CD4-positive, CD25-positive, alpha-beta regulatory T cell (primary cell): ENCODE measurements around the gene RSPH6A. TPM values are rescaled to one million over a fixed set of nuclear protein-coding genes. Genes with fewer than 3 reads are reported as not detected.

ENCODE experiments used
- ATAC-seq, 2 donors: fragments of 150-1000 bp; cut with Tn5 transposase; one replicate each; pipeline ENCODE4 v1.10.0; 2021; ENCODE audit warnings: low read depth in 2 of 2, moderate number of reproducible peaks in 2 of 2, moderate library complexity in 1 of 2
- DNase-seq, 3 donors: peaks; one replicate each; pipeline versions ENCODE4 v3.0.0 to v3.0.0-alpha.2; 2012 to 2022; ENCODE audit warnings: mixed read lengths in 1 of 3
- H3K27ac ChIP-seq: one replicate; pipeline ENCODE4 v1.7.0; 2013; ENCODE audit warnings: mild to moderate bottlenecking, low read length; ENCODE audit not compliant: insufficient read depth, poor library complexity, severe bottlenecking
- H3K27me3 ChIP-seq: one replicate; pipeline ENCODE4 v1.7.0; 2013; ENCODE audit warnings: low read length; ENCODE audit not compliant: control insufficient read depth, insufficient read depth
- H3K36me3 ChIP-seq: one replicate; pipeline ENCODE4 v1.7.0; 2013; ENCODE audit warnings: mild to moderate bottlenecking, low read length, moderate library complexity; ENCODE audit not compliant: control insufficient read depth, insufficient read depth
- H3K4me1 ChIP-seq: 2 replicates; pipeline ENCODE4 v1.7.0; 2013; ENCODE audit warnings: mild to moderate bottlenecking, low read length; ENCODE audit not compliant: insufficient read depth, control insufficient read depth, poor library complexity, severe bottlenecking
- H3K4me3 ChIP-seq: one replicate; pipeline ENCODE4 v1.7.0; 2013; ENCODE audit warnings: low read depth, mild to moderate bottlenecking, low read length, moderate library complexity
- H3K9me3 ChIP-seq, 2 experiments: 1 replicate in 1 of 2; 2 replicates in 1 of 2; pipeline ENCODE4 v1.7.0; 2013; ENCODE audit warnings: low read length in 2 of 2, mild to moderate bottlenecking in 1 of 2, moderate library complexity in 1 of 2; ENCODE audit not compliant: control insufficient read depth in 2 of 2
- H3K27ac Mint-ChIP-seq, 3 donors: one replicate each; pipeline ENCODE4 v1.8.0; 2020 to 2022; ENCODE audit warnings: mild to moderate bottlenecking in 3 of 3, mixed read lengths in 3 of 3, moderate library complexity in 2 of 3
- H3K27me3 Mint-ChIP-seq: one replicate; pipeline ENCODE4 v1.8.0; 2022; ENCODE audit warnings: mild to moderate bottlenecking, mixed read lengths
- H3K36me3 Mint-ChIP-seq: one replicate; pipeline ENCODE4 v1.8.0; 2020; ENCODE audit warnings: mixed read lengths
- H3K4me1 Mint-ChIP-seq, 4 donors: one replicate each; pipeline ENCODE4 v1.8.0; 2020 to 2022; ENCODE audit warnings: mixed read lengths in 4 of 4, mild to moderate bottlenecking in 1 of 4
- H3K4me3 Mint-ChIP-seq, 4 donors: one replicate each; pipeline ENCODE4 v1.8.0; 2020 to 2022; ENCODE audit warnings: mild to moderate bottlenecking in 4 of 4, mixed read lengths in 4 of 4, moderate library complexity in 3 of 4
- H3K9me3 Mint-ChIP-seq, 7 donors: one replicate each; pipeline ENCODE4 v1.8.0; 2020 to 2022; ENCODE audit warnings: mixed read lengths in 7 of 7, mild to moderate bottlenecking in 3 of 7, moderate library complexity in 2 of 7
- polyA plus RNA-seq, 4 donors: library from polyadenylated mRNA; unstranded; fragments of 300-500 nt; fragmentation: Illumina TruSeq; gene quantifications; one replicate each; pipeline ENCODE4 v1.2.3, GENCODE V29; 2021
- total RNA-seq: library from RNA; stranded (reverse); gene quantifications from one replicate; pipeline ENCODE4 v1.2.3, GENCODE V29; 2022

The RSPH6A gene
- total and polyA plus RNA-seq, 5 donors from 2014 or later: 0.20 TPM; not detected in 4

- ATAC-seq (no peak), DNase-seq (no peak)
- no peaks in the 10 kb centered on the region for H3K27me3 Mint-ChIP-seq
- Histone ChIP-seq H3K4me3 (no peak overlapping the region), H3K27me3 (no peaks in the 10 kb centered on the region), H3K27ac (no peak overlapping the region), H3K4me1 (peaks cover 18% of the 10 kb centered on the region), H3K36me3 (peaks cover 12% of the 10 kb centered on the region), H3K9me3 (no peaks in the 10 kb centered on the region)
- no peak overlapping the region for H3K4me3 Mint-ChIP-seq
- H3K27ac Mint-ChIP-seq: no peak overlapping the region
- peaks cover 11% of the 10 kb centered on the region for H3K36me3 Mint-ChIP-seq
- no peaks in the 10 kb centered on the region for H3K9me3 Mint-ChIP-seq
- peaks cover 0 to 9% (median 3%) of the 10 kb centered on the region in 4 donors for H3K4me1 Mint-ChIP-seq
These were observed 4.7 kb upstream of the RSPH6A start for GRCh38 chr19:45819769-45820168.

- H3K9me3 ChIP-seq: no peaks in the 10 kb centered on the region
- H3K9me3 Mint-ChIP-seq: no peaks in the 10 kb centered on the region
- ATAC-seq: no peak
- peaks cover 6% of the 10 kb centered on the region for H3K36me3 ChIP-seq
- no peaks in the 10 kb centered on the region for H3K27me3 ChIP-seq
- H3K4me3 Mint-ChIP-seq: no peak overlapping the region
- H3K4me1 Mint-ChIP-seq: peaks cover 0 to 9% (median 3%) of the 10 kb centered on the region in 4 donors
- peak overlapping the region in 2 of 3 donors; percentile 38 to 47 for H3K27ac Mint-ChIP-seq
- no peak for DNase-seq
- H3K27me3 Mint-ChIP-seq: no peaks in the 10 kb centered on the region
- no peak overlapping the region for H3K4me3 ChIP-seq
- peaks cover 18% of the 10 kb centered on the region for H3K4me1 ChIP-seq
- no peak overlapping the region for H3K27ac ChIP-seq
- H3K36me3 Mint-ChIP-seq: peaks cover 4% of the 10 kb centered on the region
These were observed 2.7 kb upstream of the RSPH6A start for GRCh38 chr19:45817725-45818301.

GRCh38 chr19:45817010-45817724 lies 2.1 kb upstream of the RSPH6A start:
- Mint-ChIP-seq H3K27ac (peak overlapping the region in 2 of 3 donors; percentile 14 to 47), H3K27me3 (no peaks in the 10 kb centered on the region), H3K4me1 (peaks cover 0 to 9% (median 3%) of the 10 kb centered on the region in 4 donors), H3K9me3 (no peaks in the 10 kb centered on the region), H3K4me3 (peak overlapping the region in 3 of 4 donors; percentile 28 to 80 (median 65)), H3K36me3 (peaks cover 4% of the 10 kb centered on the region)
- Histone ChIP-seq H3K4me3 (no peak overlapping the region), H3K27me3 (no peaks in the 10 kb centered on the region), H3K4me1 (peaks cover 18% of the 10 kb centered on the region), H3K36me3 (peaks cover 6% of the 10 kb centered on the region), H3K27ac (no peak overlapping the region), H3K9me3 (no peaks in the 10 kb centered on the region)
- DNase-seq (peak; percentile 91 to 94 (median 93)), ATAC-seq (peak; percentile 97 to 99)

- H3K9me3 Mint-ChIP-seq: no peaks in the 10 kb centered on the region
- H3K9me3 ChIP-seq: no peaks in the 10 kb centered on the region
- no peak overlapping the region for H3K27ac ChIP-seq
- DNase-seq (no peak), ATAC-seq (no peak)
- H3K27ac Mint-ChIP-seq: peak overlapping the region in 1 of 3 donors; percentile 47
- H3K4me3 Mint-ChIP-seq: peak overlapping the region in 1 of 4 donors; percentile 28
- no peak overlapping the region for H3K4me3 ChIP-seq
- peaks cover 3% of the 10 kb centered on the region for H3K36me3 ChIP-seq
- H3K27me3 Mint-ChIP-seq: no peaks in the 10 kb centered on the region
- peaks cover 0 to 9% (median 3%) of the 10 kb centered on the region in 4 donors for H3K4me1 Mint-ChIP-seq
- no peaks in the 10 kb centered on the region for H3K27me3 ChIP-seq
- H3K36me3 Mint-ChIP-seq: peaks cover 4% of the 10 kb centered on the region
- peaks cover 18% of the 10 kb centered on the region for H3K4me1 ChIP-seq
These were observed 1.3 kb upstream of the RSPH6A start for GRCh38 chr19:45816236-45817009.

GRCh38 chr19:45815481-45816216 lies 541 bp upstream of the RSPH6A start:
- no peak overlapping the region for H3K27ac Mint-ChIP-seq
- peaks cover 4% of the 10 kb centered on the region for H3K36me3 Mint-ChIP-seq
- no peak for ATAC-seq
- no peak overlapping the region for H3K27ac ChIP-seq
- H3K4me3 ChIP-seq: no peak overlapping the region
- no peak for DNase-seq
- peaks cover 18% of the 10 kb centered on the region for H3K4me1 ChIP-seq
- no peaks in the 10 kb centered on the region for H3K27me3 ChIP-seq
- H3K9me3 Mint-ChIP-seq: no peaks in the 10 kb centered on the region
- H3K9me3 ChIP-seq: no peaks in the 10 kb centered on the region
- H3K4me3 Mint-ChIP-seq: no peak overlapping the region
- H3K4me1 Mint-ChIP-seq: peaks cover 0 to 9% (median 3%) of the 10 kb centered on the region in 4 donors
- no peaks in the 10 kb centered on the region for H3K27me3 Mint-ChIP-seq
- H3K36me3 ChIP-seq: peaks cover 3% of the 10 kb centered on the region

- ATAC-seq: no peak
- Mint-ChIP-seq H3K27me3 (no peaks in the 10 kb centered on the region), H3K27ac (no peak overlapping the region), H3K9me3 (no peaks in the 10 kb centered on the region), H3K4me1 (peaks cover 0 to 12% (median 3%) of the 10 kb centered on the region in 4 donors), H3K4me3 (no peak overlapping the region), H3K36me3 (no peaks in the 10 kb centered on the region)
- no peak for DNase-seq
- no peaks in the 10 kb centered on the region for H3K9me3 ChIP-seq
- no peaks in the 10 kb centered on the region for H3K36me3 ChIP-seq
- H3K4me1 ChIP-seq: peaks cover 18% of the 10 kb centered on the region
- H3K27ac ChIP-seq: no peak overlapping the region
- no peaks in the 10 kb centered on the region for H3K27me3 ChIP-seq
- H3K4me3 ChIP-seq: no peak overlapping the region
These were observed 835 bp downstream of the RSPH6A start for GRCh38 chr19:45814166-45814780.

GRCh38 chr19:45812297-45812696 lies 2.8 kb downstream of the RSPH6A start:
- H3K36me3 Mint-ChIP-seq: no peaks in the 10 kb centered on the region
- ATAC-seq (no peak), DNase-seq (no peak)
- no peaks in the 10 kb centered on the region for H3K9me3 Mint-ChIP-seq
- H3K4me3 ChIP-seq: no peak overlapping the region
- no peaks in the 10 kb centered on the region for H3K27me3 Mint-ChIP-seq
- no peaks in the 10 kb centered on the region for H3K9me3 ChIP-seq
- no peaks in the 10 kb centered on the region for H3K36me3 ChIP-seq
- peaks cover 0 to 12% (median 2%) of the 10 kb centered on the region in 4 donors for H3K4me1 Mint-ChIP-seq
- no peak overlapping the region for H3K4me3 Mint-ChIP-seq
- H3K27ac ChIP-seq: no peak overlapping the region
- no peaks in the 10 kb centered on the region for H3K27me3 ChIP-seq
- H3K4me1 ChIP-seq: peaks cover 18% of the 10 kb centered on the region
- no peak overlapping the region for H3K27ac Mint-ChIP-seq
